K562 (cell line): ENCODE results near the gene TTYH2.

Experiments used
- CHCHD3 ChIP-seq: fragments of 250-450 bp; sonication (Bioruptor Pico); IDR thresholded peaks from 2 replicates; pipeline ENCODE4 v2.1.2; 2022; ENCODE audit warnings: mild to moderate bottlenecking
- CTCF ChIP-seq, 3 experiments: IDR thresholded peaks in 2 of 3; conservative IDR thresholded peaks in 1 of 3; 2 replicates each; pipeline ENCODE4 v1.5.1; 2011 to 2012; ENCODE audit warnings: low read length in 3 of 3, mild to moderate bottlenecking in 3 of 3, control low read depth in 2 of 3, improper control_type of control experiment in 1 of 3, inconsistent platforms in 1 of 3, low read depth in 1 of 3, mixed read lengths in 1 of 3, moderate library complexity in 1 of 3; ENCODE audit not compliant: insufficient read depth in 2 of 3
- EP300 ChIP-seq: IDR thresholded peaks from 2 replicates; pipeline ENCODE4 v1.6.1; 2012; ENCODE audit warnings: low read length, improper control_type of control experiment
- POLR2AphosphoS5 ChIP-seq: IDR thresholded peaks from 2 replicates; pipeline ENCODE4 v1.6.1; 2011; ENCODE audit warnings: mild to moderate bottlenecking, low read depth, low read length, moderate library complexity; ENCODE audit not compliant: control insufficient read depth, insufficient read depth
- PRMT5 ChIP-seq: sonication (generic); formaldehyde crosslinking; IDR thresholded peaks from 2 replicates; pipeline ENCODE4 v1.5.0; 2020; ENCODE audit warnings: missing genetic modification reagents
- RNF2 ChIP-seq: sonication (generic); IDR thresholded peaks from 2 replicates; pipeline ENCODE4 v1.6.1; 2016
- SRF ChIP-seq, 2 experiments: fragments of 250-450, 450-650 bp in 1 of 2; sonication (Bioruptor Pico) in 1 of 2; sonication (generic) in 1 of 2; formaldehyde crosslinking; IDR thresholded peaks; 2 replicates each; pipeline versions ENCODE4 v1.5.0 to v1.5.1; 2020 to 2022; ENCODE audit warnings: mild to moderate bottlenecking in 1 of 2, missing genetic modification reagents in 1 of 2
- ZFP36 ChIP-seq: fragments of 150-350 bp; IDR thresholded peaks from 2 replicates; pipeline ENCODE4 v1.6.1; 2018; ENCODE audit warnings: low read length, low read depth; ENCODE audit not compliant: partially characterized antibody
- ZFX ChIP-seq: sonication (generic); formaldehyde crosslinking; IDR thresholded peaks from 2 replicates; pipeline ENCODE4 v1.8.0; 2022; ENCODE audit warnings: mild to moderate bottlenecking, missing genetic modification reagents, moderate library complexity

GRCh38 chr17:74241847-74242246 is 28.5 kb downstream of the TTYH2 start:
- TF ChIP-seq ZFX (CRISPR knock-in tag) (no peak), CTCF (IDR thresholded peaks at IDR 0.05 in 2 of 3, conservative IDR thresholded peaks at IDR 0.05 in 1 of 3; ENCODE audit: insufficient read depth in 2 of 3, low read depth in 1 of 3, low read length in 3 of 3) (no peak), EP300 (no peak), POLR2AphosphoS5 (no peak), SRF (CRISPR knock-in tag; IDR thresholded peaks at IDR 0.05) (no peak), RNF2 (no peak), ZFP36 (no peak), PRMT5 (no peak), CHCHD3 (CRISPR knock-in tag) (no peak)
